ENCODE measurements around the gene SETD3. TPM values are rescaled to one million over a fixed set of nuclear protein-coding genes. Genes with fewer than 3 reads are reported as not detected.
A peak's percentile ranks its signal among the peaks of the same experiment; 100 is the strongest.

The SETD3 gene
- total RNA-seq, 4 donors from 2014 or later, result 61.9 to 120 (median 68.8) TPM

DNA sequence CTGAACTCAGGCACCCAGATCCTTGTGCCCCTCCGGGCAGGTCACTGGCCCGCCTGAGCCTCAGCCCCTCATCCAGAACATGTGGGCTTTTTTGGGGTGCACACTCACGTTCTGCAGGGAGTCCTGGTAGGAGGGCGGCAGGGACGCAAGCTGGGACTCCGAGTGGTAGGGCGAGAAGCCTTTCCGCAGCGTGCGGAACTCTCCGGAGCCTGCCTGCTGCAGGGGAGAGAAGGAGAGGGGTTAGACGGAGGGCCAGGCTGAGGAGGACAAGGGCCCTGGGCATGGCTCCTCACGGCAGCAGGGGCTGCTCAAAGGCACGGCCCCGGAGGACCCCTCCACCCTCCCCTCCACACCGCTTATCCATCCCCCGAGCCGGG is 41.4 kb upstream of the SETD3 start:
- peaks cover 0 to 8% (median 0%) of the 10 kb centered on the region in 3 donors for H3K36me3 ChIP-seq
- no peaks in the 10 kb centered on the region for H3K9me3 ChIP-seq
- H3K4me3 ChIP-seq, result no peak overlapping the region
- peaks cover 0 to 43% (median 0%) of the 10 kb centered on the region in 4 donors for H3K4me1 ChIP-seq
- no peaks in the 10 kb centered on the region for H3K27me3 ChIP-seq
- TF ChIP-seq POLR2A (IDR thresholded peaks at IDR 0.05), result no peak
- TF ChIP-seq, protein P1, sequence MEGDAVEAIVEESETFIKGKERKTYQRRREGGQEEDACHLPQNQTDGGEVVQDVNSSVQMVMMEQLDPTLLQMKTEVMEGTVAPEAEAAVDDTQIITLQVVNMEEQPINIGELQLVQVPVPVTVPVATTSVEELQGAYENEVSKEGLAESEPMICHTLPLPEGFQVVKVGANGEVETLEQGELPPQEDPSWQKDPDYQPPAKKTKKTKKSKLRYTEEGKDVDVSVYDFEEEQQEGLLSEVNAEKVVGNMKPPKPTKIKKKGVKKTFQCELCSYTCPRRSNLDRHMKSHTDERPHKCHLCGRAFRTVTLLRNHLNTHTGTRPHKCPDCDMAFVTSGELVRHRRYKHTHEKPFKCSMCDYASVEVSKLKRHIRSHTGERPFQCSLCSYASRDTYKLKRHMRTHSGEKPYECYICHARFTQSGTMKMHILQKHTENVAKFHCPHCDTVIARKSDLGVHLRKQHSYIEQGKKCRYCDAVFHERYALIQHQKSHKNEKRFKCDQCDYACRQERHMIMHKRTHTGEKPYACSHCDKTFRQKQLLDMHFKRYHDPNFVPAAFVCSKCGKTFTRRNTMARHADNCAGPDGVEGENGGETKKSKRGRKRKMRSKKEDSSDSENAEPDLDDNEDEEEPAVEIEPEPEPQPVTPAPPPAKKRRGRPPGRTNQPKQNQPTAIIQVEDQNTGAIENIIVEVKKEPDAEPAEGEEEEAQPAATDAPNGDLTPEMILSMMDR (IDR thresholded peaks at IDR 0.05), result no peak
- H3K27ac ChIP-seq, result peak overlapping the region in 1 of 4 donors; percentile 61
- DNase-seq, result peak in 1 of 3 donors; percentile 44

GRCh38 chr14:99521176-99522024 is 40.7 kb upstream of the SETD3 start:
- peak in 1 of 3 donors; percentile 39 for DNase-seq
- no peaks in the 10 kb centered on the region for H3K9me3 ChIP-seq
- H3K4me1 ChIP-seq, result peaks cover 0 to 43% (median 0%) of the 10 kb centered on the region in 4 donors
- no peak overlapping the region for H3K27ac ChIP-seq
- H3K36me3 ChIP-seq, result peaks cover 0 to 8% (median 0%) of the 10 kb centered on the region in 3 donors
- H3K27me3 ChIP-seq, result no peaks in the 10 kb centered on the region
- TF ChIP-seq, protein P1 (IDR thresholded peaks at IDR 0.05), result no peak
- no peak for TF ChIP-seq POLR2A (IDR thresholded peaks at IDR 0.05)
- H3K4me3 ChIP-seq, result no peak overlapping the region

- Histone ChIP-seq H3K9me3 (no peaks in the 10 kb centered on the region), H3K4me1 (peaks cover 0 to 40% (median 0%) of the 10 kb centered on the region in 4 donors), H3K27ac (no peak overlapping the region), H3K36me3 (peaks cover 0 to 13% (median 0%) of the 10 kb centered on the region in 3 donors), H3K27me3 (no peaks in the 10 kb centered on the region), H3K4me3 (no peak overlapping the region)
- DNase-seq, result peak in 1 of 3 donors; percentile 37
- TF ChIP-seq, protein P1 (IDR thresholded peaks at IDR 0.05), result no peak
- no peak for TF ChIP-seq POLR2A (IDR thresholded peaks at IDR 0.05)
Observed at GRCh38 chr14:99520571-99521081, 40.0 kb upstream of the SETD3 start.

- Histone ChIP-seq H3K27ac (no peak overlapping the region), H3K27me3 (no peaks in the 10 kb centered on the region), H3K36me3 (peaks cover 0 to 13% (median 0%) of the 10 kb centered on the region in 3 donors), H3K4me1 (peaks cover 0 to 34% (median 0%) of the 10 kb centered on the region in 4 donors), H3K4me3 (no peak overlapping the region), H3K9me3 (no peaks in the 10 kb centered on the region)
- DNase-seq, result peak in 1 of 3 donors; percentile 40
- TF ChIP-seq POLR2A (IDR thresholded peaks at IDR 0.05), result no peak
- TF ChIP-seq, protein P1 (IDR thresholded peaks at IDR 0.05), result no peak
Observed at GRCh38 chr14:99519931-99520421, 39.3 kb upstream of the SETD3 start.

- Histone ChIP-seq H3K4me1 (peaks cover 0 to 28% (median 0%) of the 10 kb centered on the region in 4 donors), H3K27ac (no peak overlapping the region), H3K4me3 (no peak overlapping the region), H3K36me3 (peaks cover 0 to 18% (median 0%) of the 10 kb centered on the region in 3 donors), H3K9me3 (no peaks in the 10 kb centered on the region), H3K27me3 (no peaks in the 10 kb centered on the region)
- DNase-seq, result peak in 1 of 3 donors; percentile 25
- TF ChIP-seq, protein P1 (IDR thresholded peaks at IDR 0.05), result no peak
- no peak for TF ChIP-seq POLR2A (IDR thresholded peaks at IDR 0.05)
Observed at GRCh38 chr14:99519347-99519881, 38.8 kb upstream of the SETD3 start.
